HepG2 (cell line): Measurements from ENCODE around the gene PDCD11. TPM values are rescaled to one million over a fixed set of nuclear protein-coding genes. Genes with fewer than 3 reads are reported as not detected.
A peak's percentile ranks its signal among the peaks of the same experiment; 100 is the strongest.

ENCODE experiments used
- CEBPZ ChIP-seq: IDR thresholded peaks from 2 replicates; pipeline ENCODE4 v1.6.1; 2012; ENCODE audit warnings: low read length, improper control_type of control experiment
- JUNB ChIP-seq: sonication (generic); formaldehyde crosslinking; IDR thresholded peaks from 2 replicates; pipeline ENCODE4 v1.8.0; 2022; ENCODE audit warnings: missing genetic modification reagents, mild to moderate bottlenecking, borderline replicate concordance
- MED1 ChIP-seq: sonication (generic); formaldehyde crosslinking; IDR thresholded peaks from 2 replicates; pipeline ENCODE4 v1.4.0; 2020; ENCODE audit warnings: missing genetic modification reagents
- RFX5 ChIP-seq: IDR thresholded peaks from 2 replicates; pipeline ENCODE4 v1.6.1; 2011; ENCODE audit warnings: low read depth, low read length, improper control_type of control experiment
- polyA plus RNA-seq, 8 experiments: library from polyadenylated mRNA; depleted of rRNA in 3 of 8; stranded (reverse) in 7 of 8; unstranded in 1 of 8; fragments of >200 nt; fragmentation: Illumina TruSeq in 4 of 8; extraction: Trizol in 4 of 8; gene quantifications; 2 replicates each; pipeline versions ENCODE4 v1.2.1 to v1.2.3, GENCODE V29; 2011 to 2016; ENCODE audit warnings: low read depth in 4 of 8, missing spikeins in 1 of 8, mixed read lengths in 1 of 8; ENCODE audit not compliant: insufficient read depth in 1 of 8
- total RNA-seq, 5 experiments: library from RNA; depleted of rRNA; stranded (reverse); fragments of >200 nt; fragmentation: Illumina TruSeq; extraction: Trizol; gene quantifications; 2 replicates each; pipeline ENCODE4 v1.2.3, GENCODE V29; 2016; ENCODE audit warnings: low read depth in 1 of 5
- TF ChIP-seq, protein P1 (sequence below): sonication (generic); formaldehyde crosslinking; IDR thresholded peaks from 2 replicates; pipeline ENCODE4 v1.4.0; 2020; ENCODE audit warnings: mild to moderate bottlenecking, missing genetic modification reagents
- TF ChIP-seq, protein P2 (sequence below), 2 experiments: sonication (generic) in 1 of 2; formaldehyde crosslinking in 1 of 2; IDR thresholded peaks; 2 replicates each; pipeline versions ENCODE4 v1.4.0 to v1.6.1; 2018 to 2020; ENCODE audit warnings: missing genetic modification reagents in 2 of 2, borderline replicate concordance in 1 of 2, low read depth in 1 of 2, mild to moderate bottlenecking in 1 of 2, missing biosample characterization in 1 of 2
- TF ChIP-seq, protein P3 (sequence below): sonication (generic); formaldehyde crosslinking; IDR thresholded peaks from 2 replicates; pipeline ENCODE4 v1.9.0; 2021; ENCODE audit warnings: mild to moderate bottlenecking, missing genetic modification reagents
- TF ChIP-seq, protein P4 (sequence below): sonication (generic); formaldehyde crosslinking; IDR thresholded peaks from 2 replicates; pipeline ENCODE4 v1.4.0; 2020; ENCODE audit warnings: mild to moderate bottlenecking, missing genetic modification reagents

The PDCD11 gene
- total and polyA plus RNA-seq, 2 of the 13 experiments (the other 11 are each of a cell fraction or from before 2014, with no cell fraction given): 12.8 to 52.8 TPM

- TF ChIP-seq CEBPZ (peak; percentile 55; the same call in 1 of the 2 replicates), MED1 (CRISPR knock-in tag) (peak; percentile 74), JUNB (CRISPR knock-in tag) (peak; percentile 14; the same call in 1 of the 2 replicates), RFX5 (peak; percentile 77; the same call in 1 of the 2 replicates)
- TF ChIP-seq, protein P1, sequence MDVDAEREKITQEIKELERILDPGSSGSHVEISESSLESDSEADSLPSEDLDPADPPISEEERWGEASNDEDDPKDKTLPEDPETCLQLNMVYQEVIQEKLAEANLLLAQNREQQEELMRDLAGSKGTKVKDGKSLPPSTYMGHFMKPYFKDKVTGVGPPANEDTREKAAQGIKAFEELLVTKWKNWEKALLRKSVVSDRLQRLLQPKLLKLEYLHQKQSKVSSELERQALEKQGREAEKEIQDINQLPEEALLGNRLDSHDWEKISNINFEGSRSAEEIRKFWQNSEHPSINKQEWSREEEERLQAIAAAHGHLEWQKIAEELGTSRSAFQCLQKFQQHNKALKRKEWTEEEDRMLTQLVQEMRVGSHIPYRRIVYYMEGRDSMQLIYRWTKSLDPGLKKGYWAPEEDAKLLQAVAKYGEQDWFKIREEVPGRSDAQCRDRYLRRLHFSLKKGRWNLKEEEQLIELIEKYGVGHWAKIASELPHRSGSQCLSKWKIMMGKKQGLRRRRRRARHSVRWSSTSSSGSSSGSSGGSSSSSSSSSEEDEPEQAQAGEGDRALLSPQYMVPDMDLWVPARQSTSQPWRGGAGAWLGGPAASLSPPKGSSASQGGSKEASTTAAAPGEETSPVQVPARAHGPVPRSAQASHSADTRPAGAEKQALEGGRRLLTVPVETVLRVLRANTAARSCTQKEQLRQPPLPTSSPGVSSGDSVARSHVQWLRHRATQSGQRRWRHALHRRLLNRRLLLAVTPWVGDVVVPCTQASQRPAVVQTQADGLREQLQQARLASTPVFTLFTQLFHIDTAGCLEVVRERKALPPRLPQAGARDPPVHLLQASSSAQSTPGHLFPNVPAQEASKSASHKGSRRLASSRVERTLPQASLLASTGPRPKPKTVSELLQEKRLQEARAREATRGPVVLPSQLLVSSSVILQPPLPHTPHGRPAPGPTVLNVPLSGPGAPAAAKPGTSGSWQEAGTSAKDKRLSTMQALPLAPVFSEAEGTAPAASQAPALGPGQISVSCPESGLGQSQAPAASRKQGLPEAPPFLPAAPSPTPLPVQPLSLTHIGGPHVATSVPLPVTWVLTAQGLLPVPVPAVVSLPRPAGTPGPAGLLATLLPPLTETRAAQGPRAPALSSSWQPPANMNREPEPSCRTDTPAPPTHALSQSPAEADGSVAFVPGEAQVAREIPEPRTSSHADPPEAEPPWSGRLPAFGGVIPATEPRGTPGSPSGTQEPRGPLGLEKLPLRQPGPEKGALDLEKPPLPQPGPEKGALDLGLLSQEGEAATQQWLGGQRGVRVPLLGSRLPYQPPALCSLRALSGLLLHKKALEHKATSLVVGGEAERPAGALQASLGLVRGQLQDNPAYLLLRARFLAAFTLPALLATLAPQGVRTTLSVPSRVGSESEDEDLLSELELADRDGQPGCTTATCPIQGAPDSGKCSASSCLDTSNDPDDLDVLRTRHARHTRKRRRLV (CRISPR knock-in tag): no peak
- TF ChIP-seq, protein P2, sequence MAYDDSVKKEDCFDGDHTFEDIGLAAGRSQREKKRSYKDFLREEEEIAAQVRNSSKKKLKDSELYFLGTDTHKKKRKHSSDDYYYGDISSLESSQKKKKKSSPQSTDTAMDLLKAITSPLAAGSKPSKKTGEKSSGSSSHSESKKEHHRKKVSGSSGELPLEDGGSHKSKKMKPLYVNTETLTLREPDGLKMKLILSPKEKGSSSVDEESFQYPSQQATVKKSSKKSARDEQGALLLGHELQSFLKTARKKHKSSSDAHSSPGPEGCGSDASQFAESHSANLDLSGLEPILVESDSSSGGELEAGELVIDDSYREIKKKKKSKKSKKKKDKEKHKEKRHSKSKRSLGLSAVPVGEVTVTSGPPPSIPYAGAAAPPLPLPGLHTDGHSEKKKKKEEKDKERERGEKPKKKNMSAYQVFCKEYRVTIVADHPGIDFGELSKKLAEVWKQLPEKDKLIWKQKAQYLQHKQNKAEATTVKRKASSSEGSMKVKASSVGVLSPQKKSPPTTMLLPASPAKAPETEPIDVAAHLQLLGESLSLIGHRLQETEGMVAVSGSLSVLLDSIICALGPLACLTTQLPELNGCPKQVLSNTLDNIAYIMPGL (CRISPR knock-in tag; IDR thresholded peaks at IDR 0.05; ENCODE audit: borderline replicate concordance in 1 of 2, low read depth in 1 of 2): peak; percentile 76 to 83; a peak in 3 of 4 replicates
- TF ChIP-seq, protein P3, sequence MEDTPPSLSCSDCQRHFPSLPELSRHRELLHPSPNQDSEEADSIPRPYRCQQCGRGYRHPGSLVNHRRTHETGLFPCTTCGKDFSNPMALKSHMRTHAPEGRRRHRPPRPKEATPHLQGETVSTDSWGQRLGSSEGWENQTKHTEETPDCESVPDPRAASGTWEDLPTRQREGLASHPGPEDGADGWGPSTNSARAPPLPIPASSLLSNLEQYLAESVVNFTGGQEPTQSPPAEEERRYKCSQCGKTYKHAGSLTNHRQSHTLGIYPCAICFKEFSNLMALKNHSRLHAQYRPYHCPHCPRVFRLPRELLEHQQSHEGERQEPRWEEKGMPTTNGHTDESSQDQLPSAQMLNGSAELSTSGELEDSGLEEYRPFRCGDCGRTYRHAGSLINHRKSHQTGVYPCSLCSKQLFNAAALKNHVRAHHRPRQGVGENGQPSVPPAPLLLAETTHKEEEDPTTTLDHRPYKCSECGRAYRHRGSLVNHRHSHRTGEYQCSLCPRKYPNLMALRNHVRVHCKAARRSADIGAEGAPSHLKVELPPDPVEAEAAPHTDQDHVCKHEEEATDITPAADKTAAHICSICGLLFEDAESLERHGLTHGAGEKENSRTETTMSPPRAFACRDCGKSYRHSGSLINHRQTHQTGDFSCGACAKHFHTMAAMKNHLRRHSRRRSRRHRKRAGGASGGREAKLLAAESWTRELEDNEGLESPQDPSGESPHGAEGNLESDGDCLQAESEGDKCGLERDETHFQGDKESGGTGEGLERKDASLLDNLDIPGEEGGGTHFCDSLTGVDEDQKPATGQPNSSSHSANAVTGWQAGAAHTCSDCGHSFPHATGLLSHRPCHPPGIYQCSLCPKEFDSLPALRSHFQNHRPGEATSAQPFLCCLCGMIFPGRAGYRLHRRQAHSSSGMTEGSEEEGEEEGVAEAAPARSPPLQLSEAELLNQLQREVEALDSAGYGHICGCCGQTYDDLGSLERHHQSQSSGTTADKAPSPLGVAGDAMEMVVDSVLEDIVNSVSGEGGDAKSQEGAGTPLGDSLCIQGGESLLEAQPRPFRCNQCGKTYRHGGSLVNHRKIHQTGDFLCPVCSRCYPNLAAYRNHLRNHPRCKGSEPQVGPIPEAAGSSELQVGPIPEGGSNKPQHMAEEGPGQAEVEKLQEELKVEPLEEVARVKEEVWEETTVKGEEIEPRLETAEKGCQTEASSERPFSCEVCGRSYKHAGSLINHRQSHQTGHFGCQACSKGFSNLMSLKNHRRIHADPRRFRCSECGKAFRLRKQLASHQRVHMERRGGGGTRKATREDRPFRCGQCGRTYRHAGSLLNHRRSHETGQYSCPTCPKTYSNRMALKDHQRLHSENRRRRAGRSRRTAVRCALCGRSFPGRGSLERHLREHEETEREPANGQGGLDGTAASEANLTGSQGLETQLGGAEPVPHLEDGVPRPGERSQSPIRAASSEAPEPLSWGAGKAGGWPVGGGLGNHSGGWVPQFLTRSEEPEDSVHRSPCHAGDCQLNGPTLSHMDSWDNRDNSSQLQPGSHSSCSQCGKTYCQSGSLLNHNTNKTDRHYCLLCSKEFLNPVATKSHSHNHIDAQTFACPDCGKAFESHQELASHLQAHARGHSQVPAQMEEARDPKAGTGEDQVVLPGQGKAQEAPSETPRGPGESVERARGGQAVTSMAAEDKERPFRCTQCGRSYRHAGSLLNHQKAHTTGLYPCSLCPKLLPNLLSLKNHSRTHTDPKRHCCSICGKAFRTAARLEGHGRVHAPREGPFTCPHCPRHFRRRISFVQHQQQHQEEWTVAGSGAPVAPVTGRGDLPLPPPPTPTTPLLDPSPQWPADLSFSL: no peak
- TF ChIP-seq, protein P4, sequence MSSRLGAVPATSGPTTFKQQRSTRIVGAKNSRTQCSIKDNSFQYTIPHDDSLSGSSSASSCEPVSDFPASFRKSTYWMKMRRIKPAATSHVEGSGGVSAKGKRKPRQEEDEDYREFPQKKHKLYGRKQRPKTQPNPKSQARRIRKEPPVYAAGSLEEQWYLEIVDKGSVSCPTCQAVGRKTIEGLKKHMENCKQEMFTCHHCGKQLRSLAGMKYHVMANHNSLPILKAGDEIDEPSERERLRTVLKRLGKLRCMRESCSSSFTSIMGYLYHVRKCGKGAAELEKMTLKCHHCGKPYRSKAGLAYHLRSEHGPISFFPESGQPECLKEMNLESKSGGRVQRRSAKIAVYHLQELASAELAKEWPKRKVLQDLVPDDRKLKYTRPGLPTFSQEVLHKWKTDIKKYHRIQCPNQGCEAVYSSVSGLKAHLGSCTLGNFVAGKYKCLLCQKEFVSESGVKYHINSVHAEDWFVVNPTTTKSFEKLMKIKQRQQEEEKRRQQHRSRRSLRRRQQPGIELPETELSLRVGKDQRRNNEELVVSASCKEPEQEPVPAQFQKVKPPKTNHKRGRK (CRISPR knock-in tag): no peak
These were observed at the start of gene PDCD11, which contains the start of gene ATP5MK (continued) for GRCh38 chr10:103396067-103396788.
